Hepatocyte (in vitro differentiated cells): ENCODE data around the gene SLC6A12.

Experiments
- CTCF ChIP-seq: fragments of 200-600 bp; sonication (generic); IDR thresholded peaks from 2 replicates; pipeline ENCODE4 v1.5.1; 2016; ENCODE audit warnings: antibody characterized with exemption, mild to moderate bottlenecking; ENCODE audit not compliant: poor library complexity
- EZH2 ChIP-seq: fragments of 200-600 bp; sonication (generic); IDR thresholded peaks from 2 replicates; pipeline ENCODE4 v1.6.1; 2016; ENCODE audit warnings: antibody characterized with exemption, mild to moderate bottlenecking, borderline replicate concordance

GRCh38 chr12:194276-194675 lies 19.7 kb downstream of the SLC6A12 start:
- TF ChIP-seq CTCF, result no peak
- TF ChIP-seq EZH2, result no peak
